Upper lobe of right lung (tissue), 1 donor: ENCODE results near the gene ASF1A. TPM values are rescaled to one million over a fixed set of nuclear protein-coding genes. Genes with fewer than 3 reads are reported as not detected.

Source experiments
- ATAC-seq: fragments of 200-7000 bp; cut with Tn5 transposase; one replicate; pipeline ENCODE4 v1.9.1; 2020; ENCODE audit warnings: mild to moderate bottlenecking, moderate library complexity
- DNase-seq: peaks from one replicate; pipeline ENCODE4 v3.0.0-alpha.2; 2020
- H3K27ac ChIP-seq: fragments of 200-600 bp; one replicate; pipeline ENCODE4 v1.8.0; 2022
- H3K27me3 ChIP-seq: fragments of 200-600 bp; one replicate; pipeline ENCODE4 v1.8.0; 2022; ENCODE audit warnings: mild to moderate bottlenecking
- H3K36me3 ChIP-seq: fragments of 200-600 bp; one replicate; pipeline ENCODE4 v1.8.0; 2022
- H3K4me1 ChIP-seq: fragments of 200-600 bp; one replicate; pipeline ENCODE4 v1.8.0; 2022
- H3K4me3 ChIP-seq: fragments of 200-600 bp; one replicate; pipeline ENCODE4 v1.8.0; 2022; ENCODE audit warnings: mild to moderate bottlenecking
- H3K9me3 ChIP-seq: fragments of 200-600 bp; one replicate; pipeline ENCODE4 v1.8.0; 2022
- CTCF ChIP-seq: fragments of 200-600 bp; IDR thresholded peaks from one replicate; pipeline ENCODE4 v1.8.0; 2022; ENCODE audit warnings: antibody characterized with exemption
- intact Hi-C: fragments of 100-400 bp; cut with DNase I; formaldehyde crosslinking; loops from one replicate; pipeline ENCODE4 v1.11.0; 2022
- total RNA-seq: library from RNA; stranded (reverse); fragmentation: NEBNext Ultra II Directional; extraction: Animal tissue kit (Norgen Biotek cat#: 25700); gene quantifications from one replicate; pipeline ENCODE4 v1.2.1, GENCODE V29; 2021
- donor health status: DM: no; HTN: yes; CAD: no; lungs with severe emphysema.

ASF1A gene
- total RNA-seq, 1 donor from 2014 or later, result 22.9 TPM

- ATAC-seq (no peak), DNase-seq (no peak)
- H3K4me3 ChIP-seq, result no peak overlapping the region
- peaks cover 18% of the 10 kb centered on the region for H3K36me3 ChIP-seq
- peaks cover 41% of the 10 kb centered on the region for H3K4me1 ChIP-seq
- H3K27me3 ChIP-seq, result no peaks in the 10 kb centered on the region
- intact Hi-C loops, result no loop called here
- no peak overlapping the region for H3K27ac ChIP-seq
- no peak for TF ChIP-seq CTCF
- no peaks in the 10 kb centered on the region for H3K9me3 ChIP-seq
These were observed 3.4 kb downstream of the ASF1A start for GRCh38 chr6:118897386-118897785.

DNA sequence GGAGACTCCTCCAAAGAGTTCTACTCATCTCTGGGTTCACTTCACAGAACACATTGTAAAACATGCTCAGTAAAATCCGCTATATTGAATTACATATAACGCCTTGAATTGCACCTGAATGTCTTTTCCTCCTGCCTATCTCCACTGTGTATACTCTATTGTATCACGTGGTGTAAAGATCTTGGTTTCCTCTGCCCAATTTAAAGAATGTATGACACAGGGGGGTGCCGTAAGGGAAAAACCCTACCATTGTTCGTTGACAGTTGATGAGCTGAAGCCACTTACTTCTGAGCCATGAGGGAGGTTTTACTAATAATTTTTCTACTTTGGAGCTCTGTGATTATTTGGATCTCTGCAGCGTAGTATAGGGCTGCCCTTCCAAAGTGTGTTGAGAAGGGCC, 6.0 kb downstream of the ASF1A start:
- H3K4me1 ChIP-seq, result peaks cover 37% of the 10 kb centered on the region
- TF ChIP-seq CTCF, result no peak
- intact Hi-C loops, result no loop called here
- H3K36me3 ChIP-seq, result peaks cover 42% of the 10 kb centered on the region
- H3K9me3 ChIP-seq, result no peaks in the 10 kb centered on the region
- no peak for DNase-seq
- H3K27ac ChIP-seq, result no peak overlapping the region
- no peak overlapping the region for H3K4me3 ChIP-seq
- ATAC-seq, result no peak
- no peaks in the 10 kb centered on the region for H3K27me3 ChIP-seq

GRCh38 chr6:118902726-118903125, 8.8 kb downstream of the ASF1A start:
- TF ChIP-seq CTCF, result no peak
- ATAC-seq (no peak), DNase-seq (no peak)
- H3K9me3 ChIP-seq, result no peaks in the 10 kb centered on the region
- intact Hi-C loops, result no loop called here
- H3K4me3 ChIP-seq, result no peak overlapping the region
- no peaks in the 10 kb centered on the region for H3K27me3 ChIP-seq
- no peak overlapping the region for H3K27ac ChIP-seq
- H3K4me1 ChIP-seq, result peaks cover 19% of the 10 kb centered on the region
- H3K36me3 ChIP-seq, result peaks cover 70% of the 10 kb centered on the region

GRCh38 chr6:118903138-118903537, 9.2 kb downstream of the ASF1A start:
- no peak overlapping the region for H3K27ac ChIP-seq
- no peak overlapping the region for H3K4me3 ChIP-seq
- DNase-seq (no peak), ATAC-seq (no peak)
- TF ChIP-seq CTCF, result no peak
- no peaks in the 10 kb centered on the region for H3K27me3 ChIP-seq
- H3K36me3 ChIP-seq, result peaks cover 74% of the 10 kb centered on the region
- H3K4me1 ChIP-seq, result peaks cover 19% of the 10 kb centered on the region
- H3K9me3 ChIP-seq, result no peaks in the 10 kb centered on the region
- intact Hi-C loops, result no loop called here

GRCh38 chr6:118903691-118904090, 9.7 kb downstream of the ASF1A start:
- H3K9me3 ChIP-seq, result no peaks in the 10 kb centered on the region
- ATAC-seq (no peak), DNase-seq (no peak)
- H3K27me3 ChIP-seq, result no peaks in the 10 kb centered on the region
- peaks cover 19% of the 10 kb centered on the region for H3K4me1 ChIP-seq
- H3K27ac ChIP-seq, result no peak overlapping the region
- peaks cover 80% of the 10 kb centered on the region for H3K36me3 ChIP-seq
- intact Hi-C loops, result no loop called here
- H3K4me3 ChIP-seq, result no peak overlapping the region
- TF ChIP-seq CTCF, result no peak

DNA sequence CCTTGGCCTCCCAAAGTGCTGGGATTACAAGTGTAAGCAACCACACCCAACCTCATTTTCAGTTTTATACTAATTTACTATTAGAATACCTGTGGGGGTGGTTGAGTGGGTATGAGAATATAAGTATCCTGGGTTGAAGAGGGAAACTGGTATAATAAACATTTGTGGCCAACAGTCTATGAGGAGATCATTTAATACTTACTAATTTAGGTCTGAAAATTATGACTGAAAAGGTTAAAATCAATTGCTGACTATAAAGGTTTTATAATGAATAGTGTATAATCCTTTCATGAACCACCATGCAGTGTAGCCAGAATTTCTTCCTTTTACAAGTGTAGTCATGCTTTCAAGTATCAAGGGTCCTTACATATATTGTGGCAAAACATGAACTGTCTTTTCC, 11.1 kb downstream of the ASF1A start:
- Histone ChIP-seq H3K4me1 (peaks cover 7% of the 10 kb centered on the region), H3K27ac (no peak overlapping the region), H3K9me3 (no peaks in the 10 kb centered on the region), H3K36me3 (peaks cover 93% of the 10 kb centered on the region), H3K4me3 (no peak overlapping the region), H3K27me3 (no peaks in the 10 kb centered on the region)
- intact Hi-C loops, result no loop called here
- no peak for TF ChIP-seq CTCF
- no peak for DNase-seq
- ATAC-seq, result no peak
